Measurements from ENCODE around the gene MCM8.

MCM8 gene

DNA sequence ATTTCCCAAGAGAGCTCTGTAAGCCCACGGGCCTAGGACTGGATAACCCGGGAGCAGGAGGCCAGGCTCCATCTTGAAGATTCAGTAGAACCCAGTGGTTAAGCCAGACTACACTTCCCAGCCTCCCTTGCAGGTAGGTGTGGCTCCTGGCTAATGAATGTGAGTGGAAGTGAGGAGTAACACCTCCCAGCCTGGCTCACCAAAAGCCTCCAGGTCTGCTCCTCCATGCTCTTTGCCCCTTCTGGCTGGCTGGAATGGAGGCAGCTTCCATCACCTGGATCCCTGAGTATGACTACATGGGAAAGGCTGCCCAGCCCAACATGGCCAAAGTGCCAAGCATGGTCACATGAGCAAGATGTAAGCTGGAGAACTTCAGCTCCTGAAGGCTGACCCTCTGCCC lies 93.7 kb downstream of the MCM8 start:
- no peak for DNase-seq (ENCODE audit: low read depth)

- no peak for DNase-seq (ENCODE audit: low read depth)
These were observed 95.1 kb downstream of the MCM8 start for GRCh38 chr20:6045566-6045965.

DNA sequence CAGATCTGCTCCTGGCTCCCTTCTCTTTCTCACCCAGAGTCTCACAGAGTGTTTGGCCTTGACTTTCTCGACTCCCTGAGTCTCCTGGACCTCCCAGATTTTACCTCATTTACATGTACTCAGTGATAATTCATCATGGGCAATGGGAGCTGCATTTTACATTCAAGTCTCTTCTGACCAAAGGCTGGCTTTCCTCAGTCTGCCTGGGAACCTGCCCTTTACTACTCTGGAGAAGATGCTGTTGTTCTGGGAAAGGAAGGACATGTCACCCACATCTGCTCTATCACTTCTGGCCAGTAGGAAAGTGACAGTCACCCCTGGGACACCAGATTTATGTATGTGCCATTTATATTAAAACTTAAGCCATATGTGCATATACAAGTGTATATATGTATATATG lies 96.0 kb downstream of the MCM8 start:
- no peak for DNase-seq (ENCODE audit: low read depth)

- no peak for DNase-seq (ENCODE audit: low read depth)
These were observed 97.9 kb downstream of the MCM8 start for GRCh38 chr20:6048391-6048790.

All from activated T-helper 1 cell treated with Interleukin-2 at 50 U/mL for 16 hours (primary cell).